ENCODE data around the gene GAB1. TPM values are rescaled to one million over a fixed set of nuclear protein-coding genes. Genes with fewer than 3 reads are reported as not detected.

The GAB1 gene
- total RNA-seq, 1 donor from 2014 or later, result 33.2 TPM

- H3K27ac Mint-ChIP-seq (ENCODE audit: unreplicated experiment), result no peak overlapping the region
- TF ChIP-seq CTCF (IDR thresholded peaks at IDR 0.05), result no peak
- peaks cover 6% of the 10 kb centered on the region for H3K36me3 Mint-ChIP-seq (ENCODE audit: low read depth)
- no peaks in the 10 kb centered on the region for H3K4me1 Mint-ChIP-seq (ENCODE audit: low read depth)
- H3K27me3 Mint-ChIP-seq (ENCODE audit: low read depth), result no peaks in the 10 kb centered on the region
- peaks cover 18% of the 10 kb centered on the region for H3K9me3 Mint-ChIP-seq (ENCODE audit: low read depth)
- H3K4me3 Mint-ChIP-seq (ENCODE audit: unreplicated experiment), result no peak overlapping the region
- no peak for DNase-seq (ENCODE audit: low spot score)
Measured at GRCh38 chr4:143489106-143489505, 152.4 kb downstream of the GAB1 start.

GRCh38 chr4:143498021-143498420 lies 161.3 kb downstream of the GAB1 start:
- no peak for TF ChIP-seq CTCF (IDR thresholded peaks at IDR 0.05)
- H3K9me3 Mint-ChIP-seq (ENCODE audit: low read depth), result peaks cover 10% of the 10 kb centered on the region
- no peak for DNase-seq (ENCODE audit: low spot score)
- H3K27me3 Mint-ChIP-seq (ENCODE audit: low read depth), result no peaks in the 10 kb centered on the region
- peaks cover 5% of the 10 kb centered on the region for H3K36me3 Mint-ChIP-seq (ENCODE audit: low read depth)
- no peaks in the 10 kb centered on the region for H3K4me1 Mint-ChIP-seq (ENCODE audit: low read depth)
- H3K27ac Mint-ChIP-seq (ENCODE audit: unreplicated experiment), result no peak overlapping the region
- no peak overlapping the region for H3K4me3 Mint-ChIP-seq (ENCODE audit: unreplicated experiment)

- no peaks in the 10 kb centered on the region for H3K4me1 Mint-ChIP-seq (ENCODE audit: low read depth)
- no peak overlapping the region for H3K27ac Mint-ChIP-seq (ENCODE audit: unreplicated experiment)
- no peak overlapping the region for H3K4me3 Mint-ChIP-seq (ENCODE audit: unreplicated experiment)
- TF ChIP-seq CTCF (IDR thresholded peaks at IDR 0.05), result no peak
- H3K36me3 Mint-ChIP-seq (ENCODE audit: low read depth), result no peaks in the 10 kb centered on the region
- no peak for DNase-seq (ENCODE audit: low spot score)
- no peaks in the 10 kb centered on the region for H3K9me3 Mint-ChIP-seq (ENCODE audit: low read depth)
- H3K27me3 Mint-ChIP-seq (ENCODE audit: low read depth), result peaks cover under 1% of the 10 kb centered on the region
Measured at GRCh38 chr4:143502231-143502630, 165.6 kb downstream of the GAB1 start.

- TF ChIP-seq CTCF (IDR thresholded peaks at IDR 0.05), result no peak
- H3K4me1 Mint-ChIP-seq (ENCODE audit: low read depth), result no peaks in the 10 kb centered on the region
- no peak overlapping the region for H3K27ac Mint-ChIP-seq (ENCODE audit: unreplicated experiment)
- no peaks in the 10 kb centered on the region for H3K36me3 Mint-ChIP-seq (ENCODE audit: low read depth)
- peaks cover 3% of the 10 kb centered on the region for H3K9me3 Mint-ChIP-seq (ENCODE audit: low read depth)
- peaks cover 16% of the 10 kb centered on the region for H3K27me3 Mint-ChIP-seq (ENCODE audit: low read depth)
- no peak overlapping the region for H3K4me3 Mint-ChIP-seq (ENCODE audit: unreplicated experiment)
- DNase-seq (ENCODE audit: low spot score), result no peak
Measured at GRCh38 chr4:143506031-143506430, 169.4 kb downstream of the GAB1 start.

GRCh38 chr4:143511906-143512305 lies 175.2 kb downstream of the GAB1 start:
- no peak for DNase-seq (ENCODE audit: low spot score)
- no peak overlapping the region for H3K4me3 Mint-ChIP-seq (ENCODE audit: unreplicated experiment)
- no peak for TF ChIP-seq CTCF (IDR thresholded peaks at IDR 0.05)
- H3K36me3 Mint-ChIP-seq (ENCODE audit: low read depth), result peaks cover under 1% of the 10 kb centered on the region
- no peak overlapping the region for H3K27ac Mint-ChIP-seq (ENCODE audit: unreplicated experiment)
- peaks cover 16% of the 10 kb centered on the region for H3K27me3 Mint-ChIP-seq (ENCODE audit: low read depth)
- H3K4me1 Mint-ChIP-seq (ENCODE audit: low read depth), result peaks cover 21% of the 10 kb centered on the region
- H3K9me3 Mint-ChIP-seq (ENCODE audit: low read depth), result peaks cover 3% of the 10 kb centered on the region
